COLO668 (cell line): ENCODE measurements around the gene HERC5.
"Not testable (repeated sequence)": the region's sequence is repeated elsewhere in the genome, so short reads cannot be mapped to it uniquely, and the experiment has no call there.

ENCODE experiments used
- DNase-seq: peaks from one replicate; lab custom pipeline; 2025; ENCODE audit not compliant: unreplicated experiment; lab: John Stamatoyannopoulos, UW

The HERC5 gene

GRCh38 chr4:88456670-88457306 is at the start of gene HERC5:
Gene HERC5 (plus strand): TSS chr4:88457119. CDS start chr4:88457270, 151 bp downstream.
- DNase-seq = peak; percentile 89

GRCh38 chr4:88409206-88409605 is 47.7 kb upstream of the HERC5 start:
- DNase-seq = no peak

GRCh38 chr4:88409789-88410188 is 47.1 kb upstream of the HERC5 start:
- no peak for DNase-seq

- DNase-seq = no peak
Observed at GRCh38 chr4:88411491-88412096, 45.3 kb upstream of the HERC5 start.

- DNase-seq = no peak
Observed at GRCh38 chr4:88413801-88414200, 43.1 kb upstream of the HERC5 start.

GRCh38 chr4:88414755-88415154 is 42.2 kb upstream of the HERC5 start:
- DNase-seq = no peak

- DNase-seq = no peak
Observed at GRCh38 chr4:88415982-88416381, 40.9 kb upstream of the HERC5 start.

GRCh38 chr4:88418411-88418810 is 38.5 kb upstream of the HERC5 start:
- no peak for DNase-seq

GRCh38 chr4:88419874-88420273 is 37.0 kb upstream of the HERC5 start:
- DNase-seq = no peak

- no peak for DNase-seq
Observed at GRCh38 chr4:88420844-88421243, 36.1 kb upstream of the HERC5 start.

GRCh38 chr4:88422403-88422802 is 34.5 kb upstream of the HERC5 start:
- DNase-seq = no peak

- DNase-seq = no peak
Observed at GRCh38 chr4:88429401-88429800, 27.5 kb upstream of the HERC5 start.

GRCh38 chr4:88435987-88436693 is 20.8 kb upstream of the HERC5 start:
- DNase-seq = no peak

GRCh38 chr4:88437873-88438272 is 19.0 kb upstream of the HERC5 start:
- not testable (repeated sequence) for DNase-seq

- DNase-seq = no peak
Observed at GRCh38 chr4:88439161-88439760, 17.7 kb upstream of the HERC5 start.

- no peak for DNase-seq
Observed at GRCh38 chr4:88440146-88440545, 16.8 kb upstream of the HERC5 start.

- DNase-seq = no peak
Observed at GRCh38 chr4:88441696-88442095, 15.2 kb upstream of the HERC5 start.

GRCh38 chr4:88442689-88443191 is 14.2 kb upstream of the HERC5 start:
- DNase-seq = no peak

- DNase-seq = no peak
Observed at GRCh38 chr4:88443486-88443885, 13.4 kb upstream of the HERC5 start.

- no peak for DNase-seq
Observed at GRCh38 chr4:88445252-88445651, 11.7 kb upstream of the HERC5 start.

GRCh38 chr4:88446124-88446523 is 10.8 kb upstream of the HERC5 start:
- no peak for DNase-seq
